CD8-positive, alpha-beta memory T cell (primary cell): ENCODE data around the gene TMEM31. TPM values are rescaled to one million over a fixed set of nuclear protein-coding genes. Genes with fewer than 3 reads are reported as not detected.
"Not testable (repeated sequence)": the region's sequence is repeated elsewhere in the genome, so short reads cannot be mapped to it uniquely, and the experiment has no call there.

Source experiments
- CTCF ChIA-PET: fragments of 350-600 bp; sonication (Branson Sonifier 250); formaldehyde crosslinking; loops from one replicate; lab custom pipeline; 2021; ENCODE audit warnings: antibody characterized with exemption; lab: Charles Lee
- POLR2A ChIA-PET: fragments of 350-600 bp; sonication (Branson Sonifier 250); formaldehyde crosslinking; loops from one replicate; lab custom pipeline; 2021; ENCODE audit warnings: antibody characterized with exemption; lab: Charles Lee
- DNase-seq, 5 donors: peaks; one replicate each; pipeline versions ENCODE4 v3.0.0 to v3.0.0-alpha.2; 2020 to 2022; ENCODE audit warnings: mixed read lengths in 1 of 5
- H3K27ac ChIP-seq: one replicate; pipeline ENCODE4 v1.7.0; 2013; ENCODE audit warnings: low read depth, mild to moderate bottlenecking, low read length, moderate library complexity
- H3K27me3 ChIP-seq: 2 replicates; pipeline ENCODE4 v1.7.0; 2013; ENCODE audit warnings: low read length, mild to moderate bottlenecking; ENCODE audit not compliant: insufficient read depth, poor library complexity, severe bottlenecking
- H3K36me3 ChIP-seq: 2 replicates; pipeline ENCODE4 v1.7.0; 2013; ENCODE audit warnings: mild to moderate bottlenecking, low read length, moderate library complexity; ENCODE audit not compliant: insufficient read depth
- H3K4me1 ChIP-seq: 2 replicates; pipeline ENCODE4 v1.7.0; 2013; ENCODE audit warnings: mild to moderate bottlenecking, low read length, moderate library complexity; ENCODE audit not compliant: insufficient read depth
- H3K4me3 ChIP-seq: 2 replicates; pipeline ENCODE4 v1.7.0; 2013; ENCODE audit warnings: mild to moderate bottlenecking, low read length
- H3K9me3 ChIP-seq: 2 replicates; pipeline ENCODE4 v1.7.0; 2013; ENCODE audit warnings: mild to moderate bottlenecking, low read length
- H3K27ac Mint-ChIP-seq, 8 donors: one replicate each; pipeline ENCODE4 v1.8.0; 2020 to 2021; ENCODE audit warnings: mixed read lengths in 8 of 8, mild to moderate bottlenecking in 6 of 8, inconsistent platforms in 3 of 8, moderate library complexity in 3 of 8
- H3K27me3 Mint-ChIP-seq, 2 donors: one replicate each; pipeline ENCODE4 v1.8.0; 2020 to 2021; ENCODE audit warnings: mixed read lengths in 2 of 2, mild to moderate bottlenecking in 1 of 2, moderate library complexity in 1 of 2
- H3K36me3 Mint-ChIP-seq, 3 donors: one replicate each; pipeline ENCODE4 v1.8.0; 2020 to 2021; ENCODE audit warnings: mixed read lengths in 3 of 3, inconsistent platforms in 1 of 3, mild to moderate bottlenecking in 1 of 3
- H3K4me1 Mint-ChIP-seq, 3 donors: one replicate each; pipeline ENCODE4 v1.8.0; 2020 to 2021; ENCODE audit warnings: mixed read lengths in 3 of 3, inconsistent platforms in 1 of 3, mild to moderate bottlenecking in 1 of 3
- H3K4me3 Mint-ChIP-seq, 7 donors: one replicate each; pipeline ENCODE4 v1.8.0; 2020 to 2021; ENCODE audit warnings: mixed read lengths in 7 of 7, mild to moderate bottlenecking in 6 of 7, moderate library complexity in 4 of 7, inconsistent platforms in 2 of 7
- H3K9me3 Mint-ChIP-seq, 5 donors: one replicate each; pipeline ENCODE4 v1.8.0; 2020 to 2022; ENCODE audit warnings: mixed read lengths in 5 of 5, mild to moderate bottlenecking in 3 of 5, moderate library complexity in 2 of 5, inconsistent platforms in 1 of 5
- polyA plus RNA-seq: library from polyadenylated mRNA; unstranded; fragments of 300-500 nt; fragmentation: Illumina TruSeq; gene quantifications from one replicate; pipeline ENCODE4 v1.2.3, GENCODE V29; 2021
- total RNA-seq, 2 experiments: library from RNA; stranded (reverse); gene quantifications; one replicate each; pipeline ENCODE4 v1.2.3, GENCODE V29; 2021

TMEM31 gene
- total and polyA plus RNA-seq, 3 experiments from 2014 or later: not detected

DNA sequence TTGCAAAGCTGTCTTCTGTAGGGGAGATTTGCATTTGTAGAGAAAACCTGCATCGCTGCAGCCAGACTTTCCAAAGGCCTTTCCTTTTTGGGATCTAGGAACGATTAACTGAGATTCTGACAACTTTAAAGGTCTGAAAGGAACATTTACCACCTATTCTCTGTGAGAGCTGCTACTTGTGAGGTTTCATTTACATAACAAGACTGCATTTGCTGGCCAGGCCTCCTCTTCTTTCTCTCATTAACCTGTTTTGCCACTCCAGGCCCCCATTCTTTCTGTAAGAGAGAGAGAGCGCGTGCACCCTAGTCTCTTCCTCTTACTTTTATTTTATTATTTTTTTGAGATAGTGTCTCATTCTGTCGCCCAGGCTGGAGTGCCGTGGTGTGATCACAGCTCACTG lies 31.6 kb downstream of the TMEM31 start:
- CTCF ChIA-PET: no interaction called here
- Histone ChIP-seq H3K9me3 (no peaks in the 10 kb centered on the region), H3K36me3 (no peaks in the 10 kb centered on the region), H3K27me3 (no peaks in the 10 kb centered on the region), H3K27ac (no peak overlapping the region), H3K4me1 (no peaks in the 10 kb centered on the region), H3K4me3 (no peak overlapping the region)
- DNase-seq: no peak
- POLR2A ChIA-PET: no interaction called here
- Mint-ChIP-seq H3K4me3 (no peak overlapping the region), H3K27ac (no peak overlapping the region), H3K36me3 (no peaks in the 10 kb centered on the region), H3K9me3 (no peaks in the 10 kb centered on the region), H3K4me1 (no peaks in the 10 kb centered on the region), H3K27me3 (peaks cover 0 to 3% of the 10 kb centered on the region in 2 donors)

DNA sequence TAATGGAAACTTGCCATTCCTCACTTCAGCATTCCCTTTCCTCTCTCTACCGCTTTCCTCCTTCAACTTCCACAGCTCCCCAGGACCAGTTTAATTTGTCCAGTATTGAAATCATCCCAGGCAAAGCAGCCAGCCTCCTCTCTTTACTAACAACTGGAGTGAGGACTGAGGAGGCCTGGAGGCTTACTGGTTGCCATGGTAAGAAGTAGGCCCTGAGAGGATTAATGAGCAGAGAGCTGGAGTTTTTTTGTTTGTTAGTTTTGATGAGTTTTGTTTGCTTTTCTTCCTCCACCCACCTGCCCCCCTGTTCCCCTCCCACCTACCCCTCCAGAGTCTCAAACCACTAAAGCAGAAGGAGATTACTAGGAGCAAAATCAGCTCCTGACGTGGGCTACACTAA lies 36.5 kb downstream of the TMEM31 start:
- peaks cover 5 to 8% of the 10 kb centered on the region in 2 donors for H3K27me3 Mint-ChIP-seq
- no peaks in the 10 kb centered on the region for H3K36me3 Mint-ChIP-seq
- no peaks in the 10 kb centered on the region for H3K9me3 Mint-ChIP-seq
- Histone ChIP-seq H3K27ac (no peak overlapping the region), H3K27me3 (no peaks in the 10 kb centered on the region), H3K9me3 (no peaks in the 10 kb centered on the region), H3K4me3 (no peak overlapping the region), H3K4me1 (no peaks in the 10 kb centered on the region), H3K36me3 (no peaks in the 10 kb centered on the region)
- no peak overlapping the region for H3K4me3 Mint-ChIP-seq
- CTCF ChIA-PET: no interaction called here
- POLR2A ChIA-PET: no interaction called here
- H3K27ac Mint-ChIP-seq: no peak overlapping the region
- DNase-seq: no peak
- no peaks in the 10 kb centered on the region for H3K4me1 Mint-ChIP-seq

DNA sequence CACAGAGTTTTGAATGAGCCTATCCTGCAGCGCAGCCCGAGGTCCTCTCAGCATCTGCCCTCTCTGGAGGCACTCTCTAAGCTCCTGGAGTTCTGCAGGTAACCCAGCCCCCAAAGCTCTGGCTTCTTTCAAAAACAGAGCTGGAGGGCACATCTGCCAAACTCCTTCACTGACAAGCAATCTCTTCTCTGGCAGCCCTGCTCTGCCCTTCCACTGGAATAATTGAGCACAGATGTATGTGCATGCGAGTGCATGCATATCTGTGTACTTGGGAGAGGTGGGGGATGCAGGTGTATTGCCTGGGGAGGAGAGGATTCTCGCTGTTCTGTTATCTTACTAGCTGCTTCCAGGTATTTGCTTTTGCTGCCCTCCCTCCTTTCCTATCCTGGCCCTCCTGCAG lies 43.7 kb downstream of the TMEM31 start:
- no peaks in the 10 kb centered on the region for H3K4me1 Mint-ChIP-seq
- no peak overlapping the region for H3K4me3 ChIP-seq
- peaks cover 0 to 2% of the 10 kb centered on the region in 2 donors for H3K27me3 Mint-ChIP-seq
- no peak overlapping the region for H3K27ac Mint-ChIP-seq
- no peaks in the 10 kb centered on the region for H3K36me3 ChIP-seq
- no peaks in the 10 kb centered on the region for H3K27me3 ChIP-seq
- no peak overlapping the region for H3K27ac ChIP-seq
- no peak for DNase-seq
- CTCF ChIA-PET: no interaction called here
- peaks cover 0 to 5% (median 0%) of the 10 kb centered on the region in 3 donors for H3K36me3 Mint-ChIP-seq
- H3K9me3 ChIP-seq: no peaks in the 10 kb centered on the region
- no peak overlapping the region for H3K4me3 Mint-ChIP-seq
- H3K9me3 Mint-ChIP-seq: peaks cover 0 to 5% (median 3%) of the 10 kb centered on the region in 5 donors
- POLR2A ChIA-PET: no interaction called here
- no peaks in the 10 kb centered on the region for H3K4me1 ChIP-seq

GRCh38 chrX:103756736-103757135 lies 46.0 kb downstream of the TMEM31 start:
- ChIA-PET POLR2A (no interaction called here), CTCF (no interaction called here)
- peaks cover 0 to 5% (median 3%) of the 10 kb centered on the region in 5 donors for H3K9me3 Mint-ChIP-seq
- Histone ChIP-seq H3K9me3 (no peaks in the 10 kb centered on the region), H3K27ac (no peak overlapping the region), H3K4me3 (no peak overlapping the region), H3K36me3 (no peaks in the 10 kb centered on the region), H3K27me3 (no peaks in the 10 kb centered on the region), H3K4me1 (no peaks in the 10 kb centered on the region)
- DNase-seq: no peak
- no peaks in the 10 kb centered on the region for H3K27me3 Mint-ChIP-seq
- H3K4me3 Mint-ChIP-seq: peak overlapping the region in 1 of 7 donors; percentile 18
- peak overlapping the region in 1 of 8 donors; percentile 19 for H3K27ac Mint-ChIP-seq
- H3K36me3 Mint-ChIP-seq: peaks cover 0 to 8% (median 0%) of the 10 kb centered on the region in 3 donors
- H3K4me1 Mint-ChIP-seq: no peaks in the 10 kb centered on the region

DNA sequence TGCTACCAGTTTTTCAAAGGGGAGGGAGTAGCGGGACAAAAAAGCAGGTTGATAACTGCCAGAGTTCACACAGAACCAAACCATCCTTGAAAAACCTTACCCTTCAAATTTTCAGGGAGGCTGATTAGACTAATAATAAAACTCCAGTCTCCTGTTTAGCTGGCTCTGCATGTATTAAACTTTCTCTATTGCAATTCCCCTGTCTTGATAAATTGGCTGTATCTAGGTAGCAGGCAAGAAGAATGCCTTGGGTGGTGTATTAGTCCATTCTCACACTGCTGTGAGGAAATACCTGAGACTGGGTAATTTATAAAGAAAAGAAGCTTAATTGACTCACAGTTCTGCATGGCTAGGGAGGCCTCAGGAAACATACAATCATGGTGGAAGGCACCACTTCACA lies 47.8 kb downstream of the TMEM31 start:
- H3K27ac ChIP-seq: no peak overlapping the region
- no peaks in the 10 kb centered on the region for H3K36me3 ChIP-seq
- Mint-ChIP-seq H3K9me3 (peaks cover 0 to 5% (median 3%) of the 10 kb centered on the region in 5 donors), H3K27ac (no peak overlapping the region), H3K4me3 (no peak overlapping the region), H3K36me3 (peaks cover 0 to 8% (median 0%) of the 10 kb centered on the region in 3 donors), H3K27me3 (peaks cover 0 to 6% of the 10 kb centered on the region in 2 donors), H3K4me1 (no peaks in the 10 kb centered on the region)
- H3K4me1 ChIP-seq: no peaks in the 10 kb centered on the region
- DNase-seq: no peak
- CTCF ChIA-PET: no interaction called here
- H3K9me3 ChIP-seq: no peaks in the 10 kb centered on the region
- POLR2A ChIA-PET: no interaction called here
- no peaks in the 10 kb centered on the region for H3K27me3 ChIP-seq
- H3K4me3 ChIP-seq: no peak overlapping the region

GRCh38 chrX:103763541-103763940 lies 52.8 kb downstream of the TMEM31 start:
- POLR2A ChIA-PET, H3K36me3 Mint-ChIP-seq, H3K36me3 ChIP-seq, DNase-seq, CTCF ChIA-PET, H3K4me1 ChIP-seq, H3K27ac ChIP-seq, H3K27ac Mint-ChIP-seq, H3K9me3 Mint-ChIP-seq, H3K27me3 ChIP-seq, H3K4me1 Mint-ChIP-seq, H3K4me3 Mint-ChIP-seq, H3K4me3 ChIP-seq, H3K27me3 Mint-ChIP-seq, H3K9me3 ChIP-seq: not testable (repeated sequence)

Other genes starting within 250 kb of the TMEM31 start
- gene RAB40A, start 191.4 kb upstream of the TMEM31 start, total RNA-seq: under 1 TPM in 1 of 2 experiments, not detected in 1; 0.13 TPM
- not detected for gene RAB40A, start 191.4 kb upstream of the TMEM31 start, polyA plus RNA-seq
- 10 to 100 TPM; 10.4 to 11.2 TPM for gene TCEAL4, start 125.4 kb upstream of the TMEM31 start, total RNA-seq
- gene TCEAL4, start 125.4 kb upstream of the TMEM31 start, polyA plus RNA-seq: 19.7 TPM
- 1 to 10 TPM; 3.9 to 4.3 TPM for gene TCEAL3, start 102.9 kb upstream of the TMEM31 start, total RNA-seq
- gene TCEAL3, start 102.9 kb upstream of the TMEM31 start, polyA plus RNA-seq: 13.1 TPM
- 10 to 100 TPM in 1 of 2 experiments, 1 to 10 TPM in 1; 7.9 to 10.3 TPM for gene TCEAL1, start 81.9 kb upstream of the TMEM31 start, total RNA-seq
- gene TCEAL1, start 81.9 kb upstream of the TMEM31 start, polyA plus RNA-seq: 19.7 TPM
- 100 to 1,000 TPM; 198 to 202 TPM for gene MORF4L2, start 24.2 kb upstream of the TMEM31 start, total RNA-seq
- gene MORF4L2, start 24.2 kb upstream of the TMEM31 start, polyA plus RNA-seq: 80.8 TPM
- gene PLP1, start 65.9 kb downstream of the TMEM31 start, total RNA-seq: not detected
- gene PLP1, start 65.9 kb downstream of the TMEM31 start, polyA plus RNA-seq: not detected
- under 1 TPM; 0.35 to 0.44 TPM for gene RAB9B, start 121.3 kb downstream of the TMEM31 start, total RNA-seq
- 0.22 TPM for gene RAB9B, start 121.3 kb downstream of the TMEM31 start, polyA plus RNA-seq